Measurements from ENCODE around the gene RMRP. TPM values are rescaled to one million over a fixed set of nuclear protein-coding genes. Genes with fewer than 3 reads are reported as not detected.

Gene RMRP
- not detected for polyA plus RNA-seq (2013, experiment 1 of 2)
- 4.7 TPM for polyA plus RNA-seq (2013, experiment 2 of 2)

DNA sequence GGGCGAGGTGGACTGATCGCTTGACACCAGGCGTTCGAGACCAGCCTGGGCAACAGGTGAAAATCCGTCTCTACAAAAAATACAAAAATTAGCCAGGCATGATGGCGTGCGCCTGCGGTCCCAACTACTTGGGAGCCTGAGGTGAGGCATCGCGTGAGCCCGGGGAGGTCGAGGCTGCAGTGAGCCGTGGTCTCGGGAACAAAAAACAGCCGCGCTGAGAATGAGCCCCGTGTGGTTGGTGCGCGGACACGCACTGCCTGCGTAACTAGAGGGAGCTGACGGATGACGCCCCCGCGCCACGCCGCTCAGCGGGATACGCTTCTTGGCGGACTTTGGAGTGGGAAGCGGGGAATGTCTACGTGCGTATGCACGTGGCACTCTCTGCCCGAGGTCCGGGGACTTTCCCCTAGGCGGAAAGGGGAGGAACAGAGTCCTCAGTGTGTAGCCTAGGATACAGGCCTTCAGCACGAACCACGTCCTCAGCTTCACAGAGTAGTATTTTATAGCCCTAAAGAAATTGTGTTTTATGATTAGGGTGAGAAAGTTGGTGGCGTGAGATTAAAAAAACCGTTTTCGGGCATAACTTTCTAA lies at the start of gene RMRP:
Gene RMRP, minus strand, starts transcription at position 474 of the 591 bp plus-strand sequence.
- Histone ChIP-seq H3K9me3 (replicated peaks in 1 of 2; ENCODE audit: control insufficient read depth in 2 of 2, insufficient read depth in 1 of 2, low read depth in 1 of 2, low read length in 2 of 2) (no peaks in the 10 kb centered on the region), H2AFZ (ENCODE audit: low read length) (peak within 1 kb of the TSS; percentile 98), H2AK5ac (ENCODE audit: low read depth, low read length) (peak within 1 kb of the TSS; percentile 54), H3K23ac (ENCODE audit: low read depth, low read length, poor library complexity) (peak within 1 kb of the TSS; percentile 96), H4K91ac (ENCODE audit: low read depth, low read length, poor library complexity) (peak within 1 kb of the TSS; percentile 89), H2BK5ac (ENCODE audit: low read length) (peak within 1 kb of the TSS; percentile 62), H3K9ac (ENCODE audit: low read depth, low read length, poor library complexity) (peak within 1 kb of the TSS; percentile 93), H3K4ac (ENCODE audit: low read length) (no peak within 1 kb of the TSS), H3K14ac (ENCODE audit: low read length) (peak within 1 kb of the TSS; percentile 97), H3K4me3 (ENCODE audit: low read length in 2 of 2) (peak within 1 kb of the TSS; percentile 88 to 99), H3K4me2 (ENCODE audit: insufficient read depth, low read length, poor library complexity, severe bottlenecking) (peak within 1 kb of the TSS; percentile 60), H2BK12ac (ENCODE audit: low read length) (no peak within 1 kb of the TSS), H3K27ac (replicated peaks; ENCODE audit: low read length) (peak within 1 kb of the TSS; percentile 92), H3K79me1 (ENCODE audit: low read depth, low read length) (no peaks in the 10 kb centered on the region), H3K36me3 (replicated peaks in 1 of 2; ENCODE audit: control insufficient read depth in 2 of 2, insufficient read depth in 2 of 2, low read length in 2 of 2) (peaks cover 22 to 30% of the 10 kb centered on the region in 2 donors), H3K18ac (ENCODE audit: low read length) (peak within 1 kb of the TSS; percentile 98), H4K8ac (ENCODE audit: low read depth, low read length) (no peak within 1 kb of the TSS), H3K27me3 (ENCODE audit: control insufficient read depth in 3 of 3, insufficient read depth in 3 of 3, low read depth in 1 of 3, low read length in 3 of 3) (no peaks in the 10 kb centered on the region), H2BK15ac (ENCODE audit: low read length) (no peak within 1 kb of the TSS), H3K4me1 (ENCODE audit: control insufficient read depth in 2 of 2, insufficient read depth in 1 of 2, low read depth in 1 of 2, low read length in 2 of 2) (peaks cover 4% of the 10 kb centered on the region in 2 donors), H2BK120ac (ENCODE audit: low read depth, low read length) (no peak within 1 kb of the TSS)
- WGBS, 2 donors (ENCODE audit: extremely low coverage in 2 of 2, insufficient read length in 2 of 2, insufficient replicate concordance in 1 of 2), result no CpG with 5 or more reads among the region's 42 CpGs
- peak; percentile 98 for DNase-seq (ENCODE audit: low spot score)

DNA sequence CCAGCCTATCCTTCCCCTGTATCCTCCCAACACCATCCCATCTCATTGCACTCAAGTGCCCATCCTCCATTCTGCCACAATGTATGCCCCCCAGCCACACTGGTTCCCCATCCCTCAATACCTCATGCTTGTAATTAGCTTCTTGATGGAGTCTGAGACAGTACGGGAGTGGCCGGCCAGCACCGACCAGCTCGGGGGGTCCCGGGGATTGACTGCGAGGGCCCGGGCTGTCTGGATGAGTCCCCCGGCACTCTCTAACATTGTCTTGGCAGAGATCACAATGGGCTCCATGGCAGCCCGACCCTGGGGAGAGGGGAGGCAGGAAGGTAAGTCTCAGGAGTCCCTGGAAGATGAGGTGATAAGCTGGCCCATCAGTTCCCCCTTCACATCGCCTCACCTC lies 49.1 kb upstream of the RMRP start:
- no peak overlapping the region for H3K18ac ChIP-seq (ENCODE audit: low read length)
- no peak overlapping the region for H3K27ac ChIP-seq (replicated peaks; ENCODE audit: low read length)
- no peaks in the 10 kb centered on the region for H3K9me3 ChIP-seq (replicated peaks in 1 of 2; ENCODE audit: control insufficient read depth in 2 of 2, insufficient read depth in 1 of 2, low read depth in 1 of 2, low read length in 2 of 2)
- H3K4me1 ChIP-seq (ENCODE audit: control insufficient read depth in 2 of 2, insufficient read depth in 1 of 2, low read depth in 1 of 2, low read length in 2 of 2), result no peaks in the 10 kb centered on the region
- H2BK15ac ChIP-seq (ENCODE audit: low read length), result no peak overlapping the region
- no peak overlapping the region for H2BK5ac ChIP-seq (ENCODE audit: low read length)
- no peak for DNase-seq (ENCODE audit: low spot score)
- H3K14ac ChIP-seq (ENCODE audit: low read length), result no peak overlapping the region
- H3K27me3 ChIP-seq (ENCODE audit: control insufficient read depth in 3 of 3, insufficient read depth in 3 of 3, low read depth in 1 of 3, low read length in 3 of 3), result no peaks in the 10 kb centered on the region
- H3K4me2 ChIP-seq (ENCODE audit: insufficient read depth, low read length, poor library complexity, severe bottlenecking), result no peak overlapping the region
- no peak overlapping the region for H2AFZ ChIP-seq (ENCODE audit: low read length)
- no peak overlapping the region for H3K4ac ChIP-seq (ENCODE audit: low read length)
- H4K8ac ChIP-seq (ENCODE audit: low read depth, low read length), result no peak overlapping the region
- no peak overlapping the region for H3K23ac ChIP-seq (ENCODE audit: low read depth, low read length, poor library complexity)
- peak overlapping the region in 1 of 2 donors; percentile 35 for H3K4me3 ChIP-seq (ENCODE audit: low read length in 2 of 2)
- WGBS, 2 donors (ENCODE audit: extremely low coverage in 2 of 2, insufficient read length in 2 of 2, insufficient replicate concordance in 1 of 2), result no CpG with 5 or more reads among the region's 10 CpGs
- H3K36me3 ChIP-seq (replicated peaks in 1 of 2; ENCODE audit: control insufficient read depth in 2 of 2, insufficient read depth in 2 of 2, low read length in 2 of 2), result peaks cover 75 to 94% of the 10 kb centered on the region in 2 donors
- no peak overlapping the region for H2BK12ac ChIP-seq (ENCODE audit: low read length)
- H2BK120ac ChIP-seq (ENCODE audit: low read depth, low read length), result no peak overlapping the region
- H3K79me1 ChIP-seq (ENCODE audit: low read depth, low read length), result no peaks in the 10 kb centered on the region
- H3K9ac ChIP-seq (ENCODE audit: low read depth, low read length, poor library complexity), result peak overlapping the region; percentile 3
- no peak overlapping the region for H2AK5ac ChIP-seq (ENCODE audit: low read depth, low read length)
- H4K91ac ChIP-seq (ENCODE audit: low read depth, low read length, poor library complexity), result no peak overlapping the region

DNA sequence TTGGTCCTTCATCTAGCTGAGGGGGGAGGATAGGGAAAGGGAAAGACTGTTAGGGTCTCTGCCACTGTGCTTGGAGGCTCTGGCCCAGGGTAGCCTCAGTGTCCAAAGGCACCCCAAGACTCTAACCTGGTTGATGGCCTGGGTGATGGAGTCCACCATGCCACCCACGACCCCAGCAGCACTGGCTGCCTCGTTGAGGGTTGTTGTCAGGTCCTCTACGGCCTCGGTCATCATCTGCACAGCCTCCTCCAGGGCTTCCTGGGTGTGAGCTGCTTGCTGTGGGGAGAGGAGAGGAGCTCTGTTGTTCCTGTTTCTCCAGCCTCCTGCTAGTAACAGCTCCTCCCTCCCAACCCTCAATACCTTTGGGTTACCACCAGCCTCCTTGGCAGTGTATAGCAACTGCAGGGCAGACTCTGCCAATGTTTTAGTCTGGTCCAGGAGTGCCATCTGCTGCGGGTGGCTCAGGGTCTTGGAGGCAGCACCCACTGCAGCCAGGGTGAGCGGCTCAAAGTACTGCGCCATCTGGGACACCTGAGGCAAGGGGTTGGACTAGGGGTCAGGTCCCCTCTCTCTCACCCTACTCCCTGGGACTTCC lies 48.1 kb upstream of the RMRP start:
- Histone ChIP-seq H3K27ac (replicated peaks; ENCODE audit: low read length) (no peak overlapping the region), H3K14ac (ENCODE audit: low read length) (no peak overlapping the region), H3K36me3 (replicated peaks in 1 of 2; ENCODE audit: control insufficient read depth in 2 of 2, insufficient read depth in 2 of 2, low read length in 2 of 2) (peaks cover 74 to 94% of the 10 kb centered on the region in 2 donors), H2BK15ac (ENCODE audit: low read length) (no peak overlapping the region), H3K4me1 (ENCODE audit: control insufficient read depth in 2 of 2, insufficient read depth in 1 of 2, low read depth in 1 of 2, low read length in 2 of 2) (no peaks in the 10 kb centered on the region), H2AFZ (ENCODE audit: low read length) (no peak overlapping the region), H3K9ac (ENCODE audit: low read depth, low read length, poor library complexity) (no peak overlapping the region), H2BK120ac (ENCODE audit: low read depth, low read length) (no peak overlapping the region), H3K4me2 (ENCODE audit: insufficient read depth, low read length, poor library complexity, severe bottlenecking) (no peak overlapping the region), H2BK5ac (ENCODE audit: low read length) (no peak overlapping the region), H3K4ac (ENCODE audit: low read length) (no peak overlapping the region), H3K79me1 (ENCODE audit: low read depth, low read length) (no peaks in the 10 kb centered on the region), H2AK5ac (ENCODE audit: low read depth, low read length) (no peak overlapping the region), H3K23ac (ENCODE audit: low read depth, low read length, poor library complexity) (no peak overlapping the region), H3K18ac (ENCODE audit: low read length) (no peak overlapping the region), H4K91ac (ENCODE audit: low read depth, low read length, poor library complexity) (no peak overlapping the region), H3K27me3 (ENCODE audit: control insufficient read depth in 3 of 3, insufficient read depth in 3 of 3, low read depth in 1 of 3, low read length in 3 of 3) (no peaks in the 10 kb centered on the region), H2BK12ac (ENCODE audit: low read length) (no peak overlapping the region), H3K4me3 (ENCODE audit: low read length in 2 of 2) (no peak overlapping the region), H3K9me3 (replicated peaks in 1 of 2; ENCODE audit: control insufficient read depth in 2 of 2, insufficient read depth in 1 of 2, low read depth in 1 of 2, low read length in 2 of 2) (no peaks in the 10 kb centered on the region), H4K8ac (ENCODE audit: low read depth, low read length) (no peak overlapping the region)
- no peak for DNase-seq (ENCODE audit: low spot score)
- WGBS, 2 donors (ENCODE audit: extremely low coverage in 2 of 2, insufficient read length in 2 of 2, insufficient replicate concordance in 1 of 2), result no CpG with 5 or more reads among the region's 7 CpGs

DNA sequence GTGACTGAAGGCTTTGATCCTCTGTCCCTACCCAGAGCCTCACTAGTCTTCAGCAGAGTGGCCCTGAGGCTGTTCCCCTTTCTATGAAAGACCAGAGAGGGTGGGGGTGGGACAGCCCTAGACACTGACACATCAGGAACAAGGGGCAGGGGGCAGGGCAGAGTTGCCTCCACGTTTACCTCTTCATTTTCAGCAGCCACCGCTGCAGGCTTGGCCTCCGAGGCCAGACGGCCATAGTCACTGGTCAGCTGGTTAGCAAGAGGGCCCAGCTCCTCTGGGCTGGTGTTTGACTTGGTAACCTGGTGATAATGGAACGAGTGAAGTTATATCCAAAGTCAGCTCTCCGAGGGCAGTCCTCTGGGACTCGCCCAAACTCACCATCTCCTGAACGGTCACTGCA lies 47.6 kb upstream of the RMRP start:
- Histone ChIP-seq H3K27me3 (ENCODE audit: control insufficient read depth in 3 of 3, insufficient read depth in 3 of 3, low read depth in 1 of 3, low read length in 3 of 3) (no peaks in the 10 kb centered on the region), H2BK120ac (ENCODE audit: low read depth, low read length) (no peak overlapping the region), H3K18ac (ENCODE audit: low read length) (no peak overlapping the region), H2BK12ac (ENCODE audit: low read length) (no peak overlapping the region), H3K9me3 (replicated peaks in 1 of 2; ENCODE audit: control insufficient read depth in 2 of 2, insufficient read depth in 1 of 2, low read depth in 1 of 2, low read length in 2 of 2) (no peaks in the 10 kb centered on the region), H2BK5ac (ENCODE audit: low read length) (no peak overlapping the region), H3K9ac (ENCODE audit: low read depth, low read length, poor library complexity) (no peak overlapping the region), H3K4me3 (ENCODE audit: low read length in 2 of 2) (no peak overlapping the region), H3K23ac (ENCODE audit: low read depth, low read length, poor library complexity) (no peak overlapping the region), H3K79me1 (ENCODE audit: low read depth, low read length) (no peaks in the 10 kb centered on the region), H2AFZ (ENCODE audit: low read length) (no peak overlapping the region), H3K4me1 (ENCODE audit: control insufficient read depth in 2 of 2, insufficient read depth in 1 of 2, low read depth in 1 of 2, low read length in 2 of 2) (no peaks in the 10 kb centered on the region), H4K8ac (ENCODE audit: low read depth, low read length) (no peak overlapping the region), H3K4ac (ENCODE audit: low read length) (no peak overlapping the region), H3K27ac (replicated peaks; ENCODE audit: low read length) (no peak overlapping the region), H3K36me3 (replicated peaks in 1 of 2; ENCODE audit: control insufficient read depth in 2 of 2, insufficient read depth in 2 of 2, low read length in 2 of 2) (peaks cover 72 to 94% of the 10 kb centered on the region in 2 donors), H3K14ac (ENCODE audit: low read length) (no peak overlapping the region), H3K4me2 (ENCODE audit: insufficient read depth, low read length, poor library complexity, severe bottlenecking) (no peak overlapping the region), H2AK5ac (ENCODE audit: low read depth, low read length) (no peak overlapping the region), H4K91ac (ENCODE audit: low read depth, low read length, poor library complexity) (no peak overlapping the region), H2BK15ac (ENCODE audit: low read length) (no peak overlapping the region)
- DNase-seq (ENCODE audit: low spot score), result no peak
- no CpG with 5 or more reads among the region's 8 CpGs for WGBS, 2 donors (ENCODE audit: extremely low coverage in 2 of 2, insufficient read length in 2 of 2, insufficient replicate concordance in 1 of 2)

All from neuronal stem cell (in vitro differentiated cells).